ENCODE results near the gene BTBD9. TPM values are rescaled to one million over a fixed set of nuclear protein-coding genes. Genes with fewer than 3 reads are reported as not detected.

The BTBD9 gene
- total and polyA plus RNA-seq, 2 donors (not counting 3 experiments of a cell fraction or from before 2014, with no cell fraction given), result 4.9 to 15.0 TPM

DNA sequence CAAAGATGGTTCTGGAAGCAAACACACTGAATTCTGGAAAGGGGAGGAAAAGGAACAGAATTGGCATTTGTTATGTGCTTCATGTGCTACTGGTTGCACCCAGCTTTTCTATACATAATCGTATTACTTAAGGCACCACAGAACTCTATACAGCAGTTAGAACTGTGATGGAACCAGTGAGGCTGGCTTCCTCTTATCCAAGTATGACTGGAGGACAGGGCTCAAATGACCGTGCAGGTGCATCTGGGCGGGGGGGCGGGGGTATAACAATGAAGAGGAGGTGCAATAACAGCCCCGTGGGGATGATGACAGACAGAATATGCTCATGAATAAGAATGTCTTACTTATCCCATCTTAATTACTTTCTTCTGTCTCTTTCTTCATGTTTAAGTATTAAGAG, 144.2 kb downstream of the BTBD9 start:
- DNase-seq (ENCODE audit: low read depth, low spot score) (no peak), FAIRE-seq (no peak)
- POLR2A ChIA-PET, result no interaction called here
- no peaks in the 10 kb centered on the region for H3K27me3 ChIP-seq (ENCODE audit: control insufficient read depth in 2 of 2, insufficient read depth in 2 of 2, low read length in 2 of 2)
- CTCF ChIA-PET, result interaction anchor here (1.0 to 4.6 kb wide), 5 partner anchors 72 to 705 kb away, joined by 3 to 91 read pairs (median 17); no protein-coding TSS in a partner anchor
- H3K4me2 ChIP-seq (ENCODE audit: insufficient read depth, low read length), result no peak overlapping the region
- H3K79me2 ChIP-seq (ENCODE audit: control insufficient read depth, insufficient read depth, low read length), result no peaks in the 10 kb centered on the region
- no peak overlapping the region for H2AFZ ChIP-seq (ENCODE audit: low read depth, low read length)
- BruUV-seq (replicated peaks), result no TSS peak
- H3K27ac ChIP-seq (ENCODE audit: insufficient read depth, low read depth, low read length), result no peak overlapping the region
- TF ChIP-seq MYC (IDR thresholded peaks at IDR 0.05; ENCODE audit: low read depth, low read length) (no peak), GATA2 (IDR thresholded peaks at IDR 0.05; ENCODE audit: insufficient read depth, insufficient read length, low read depth, low read length) (no peak), JUN (IDR thresholded peaks at IDR 0.05; ENCODE audit: borderline replicate concordance, insufficient read depth, insufficient read length, low read depth) (no peak), POLR2AphosphoS5 (IDR thresholded peaks at IDR 0.05; ENCODE audit: insufficient read depth, low read depth, low read length) (no peak), FOS (IDR thresholded peaks at IDR 0.05; ENCODE audit: borderline replicate concordance, insufficient read depth, low read length) (no peak)
- TF ChIP-seq, protein P1, sequence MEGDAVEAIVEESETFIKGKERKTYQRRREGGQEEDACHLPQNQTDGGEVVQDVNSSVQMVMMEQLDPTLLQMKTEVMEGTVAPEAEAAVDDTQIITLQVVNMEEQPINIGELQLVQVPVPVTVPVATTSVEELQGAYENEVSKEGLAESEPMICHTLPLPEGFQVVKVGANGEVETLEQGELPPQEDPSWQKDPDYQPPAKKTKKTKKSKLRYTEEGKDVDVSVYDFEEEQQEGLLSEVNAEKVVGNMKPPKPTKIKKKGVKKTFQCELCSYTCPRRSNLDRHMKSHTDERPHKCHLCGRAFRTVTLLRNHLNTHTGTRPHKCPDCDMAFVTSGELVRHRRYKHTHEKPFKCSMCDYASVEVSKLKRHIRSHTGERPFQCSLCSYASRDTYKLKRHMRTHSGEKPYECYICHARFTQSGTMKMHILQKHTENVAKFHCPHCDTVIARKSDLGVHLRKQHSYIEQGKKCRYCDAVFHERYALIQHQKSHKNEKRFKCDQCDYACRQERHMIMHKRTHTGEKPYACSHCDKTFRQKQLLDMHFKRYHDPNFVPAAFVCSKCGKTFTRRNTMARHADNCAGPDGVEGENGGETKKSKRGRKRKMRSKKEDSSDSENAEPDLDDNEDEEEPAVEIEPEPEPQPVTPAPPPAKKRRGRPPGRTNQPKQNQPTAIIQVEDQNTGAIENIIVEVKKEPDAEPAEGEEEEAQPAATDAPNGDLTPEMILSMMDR (IDR thresholded peaks at IDR 0.05; ENCODE audit: extremely low read depth in 1 of 2, insufficient read depth in 1 of 2, low read depth in 1 of 2, low read length in 2 of 2), result no peak
- TF ChIP-seq, protein P2, sequence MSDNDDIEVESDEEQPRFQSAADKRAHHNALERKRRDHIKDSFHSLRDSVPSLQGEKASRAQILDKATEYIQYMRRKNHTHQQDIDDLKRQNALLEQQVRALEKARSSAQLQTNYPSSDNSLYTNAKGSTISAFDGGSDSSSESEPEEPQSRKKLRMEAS (IDR thresholded peaks at IDR 0.05; ENCODE audit: insufficient read depth, insufficient read length), result no peak
- no peaks in the 10 kb centered on the region for H3K36me3 ChIP-seq (ENCODE audit: control insufficient read depth in 2 of 2, extremely low read depth in 1 of 2, insufficient read depth in 2 of 2, low read length in 2 of 2)
- dilution Hi-C loops (cut with MboI; ENCODE audit: extremely low pct_ligation_motif_present, low sequenced_read_pairs), result no loop called here
- H3K4me3 ChIP-seq (replicated peaks in 1 of 3; ENCODE audit: insufficient read depth in 1 of 3, low read depth in 1 of 3, low read length in 3 of 3), result no peak overlapping the region
- H3K9ac ChIP-seq (replicated peaks; ENCODE audit: extremely low read depth, insufficient read depth, low read length), result no peak overlapping the region
- no peaks in the 10 kb centered on the region for H4K20me1 ChIP-seq (replicated peaks; ENCODE audit: control insufficient read depth, extremely low read depth, insufficient read depth, low read length)
- intact Hi-C loops (cut with micrococcal nuclease), result loop anchor here (2.0 kb wide), 3 partner anchors 75 to 791 kb away; no protein-coding TSS in a partner anchor
- no peaks in the 10 kb centered on the region for H3K9me1 ChIP-seq (replicated peaks; ENCODE audit: control insufficient read depth, extremely low read depth, insufficient read depth, low read length)
- no peaks in the 10 kb centered on the region for H3K4me1 ChIP-seq (ENCODE audit: control insufficient read depth, extremely low read depth, insufficient read depth, low read length)
- no peaks in the 10 kb centered on the region for H3K9me3 ChIP-seq (replicated peaks; ENCODE audit: control insufficient read depth, insufficient read depth, low read length)

All from endothelial cell of umbilical vein (primary cell).